ENCODE results near the gene ADSS2.

The ADSS2 gene

DNA sequence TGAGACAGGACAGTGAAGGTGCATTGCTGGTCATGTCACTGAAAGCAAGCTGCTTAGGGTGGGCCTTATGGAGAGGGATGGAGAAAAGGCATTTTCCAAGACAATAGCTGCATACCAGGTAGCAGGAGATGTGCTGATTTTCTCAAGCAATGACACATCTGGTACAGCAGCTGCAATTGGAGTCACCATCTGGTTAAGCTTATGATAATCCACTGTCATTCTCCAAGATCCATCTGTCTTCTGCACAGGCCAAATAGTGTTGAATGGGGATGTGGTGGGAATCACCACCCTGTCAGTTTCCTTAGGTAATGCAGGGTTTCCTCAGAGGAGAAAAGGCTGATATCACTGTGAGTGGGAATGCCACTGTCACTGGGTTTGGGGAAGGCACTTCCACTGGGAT is 54.6 kb downstream of the ADSS2 start:
- H3K4me1 ChIP-seq (ENCODE audit: insufficient read depth, low read length, poor library complexity, severe bottlenecking) = no peaks in the 10 kb centered on the region
- H3F3A ChIP-seq (ENCODE audit: low read depth) = no peaks in the 10 kb centered on the region
- H3K4me3 ChIP-seq (ENCODE audit: low read length, poor library complexity, severe bottlenecking) = no peak overlapping the region
- TF ChIP-seq EZH2phosphoT487 (IDR thresholded peaks at IDR 0.05; ENCODE audit: borderline replicate concordance) = no peak
- TF ChIP-seq, protein P1, sequence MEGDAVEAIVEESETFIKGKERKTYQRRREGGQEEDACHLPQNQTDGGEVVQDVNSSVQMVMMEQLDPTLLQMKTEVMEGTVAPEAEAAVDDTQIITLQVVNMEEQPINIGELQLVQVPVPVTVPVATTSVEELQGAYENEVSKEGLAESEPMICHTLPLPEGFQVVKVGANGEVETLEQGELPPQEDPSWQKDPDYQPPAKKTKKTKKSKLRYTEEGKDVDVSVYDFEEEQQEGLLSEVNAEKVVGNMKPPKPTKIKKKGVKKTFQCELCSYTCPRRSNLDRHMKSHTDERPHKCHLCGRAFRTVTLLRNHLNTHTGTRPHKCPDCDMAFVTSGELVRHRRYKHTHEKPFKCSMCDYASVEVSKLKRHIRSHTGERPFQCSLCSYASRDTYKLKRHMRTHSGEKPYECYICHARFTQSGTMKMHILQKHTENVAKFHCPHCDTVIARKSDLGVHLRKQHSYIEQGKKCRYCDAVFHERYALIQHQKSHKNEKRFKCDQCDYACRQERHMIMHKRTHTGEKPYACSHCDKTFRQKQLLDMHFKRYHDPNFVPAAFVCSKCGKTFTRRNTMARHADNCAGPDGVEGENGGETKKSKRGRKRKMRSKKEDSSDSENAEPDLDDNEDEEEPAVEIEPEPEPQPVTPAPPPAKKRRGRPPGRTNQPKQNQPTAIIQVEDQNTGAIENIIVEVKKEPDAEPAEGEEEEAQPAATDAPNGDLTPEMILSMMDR (conservative IDR thresholded peaks at IDR 0.05; ENCODE audit: low read length) = no peak
- H3K9me3 ChIP-seq (ENCODE audit: insufficient read depth, low read depth, low read length) = peaks cover 7% of the 10 kb centered on the region; the same call in 1 of the 2 replicates
- H3K79me2 ChIP-seq (ENCODE audit: insufficient read depth, low read length) = no peaks in the 10 kb centered on the region
- H4K20me1 ChIP-seq (ENCODE audit: insufficient read depth, low read length, poor library complexity, severe bottlenecking) = no peaks in the 10 kb centered on the region
- H3K9me2 ChIP-seq (replicated peaks; ENCODE audit: low read depth, low read length) = no peaks in the 10 kb centered on the region
- H3K27me3 ChIP-seq (ENCODE audit: insufficient read depth, low read length, poor library complexity, severe bottlenecking) = no peaks in the 10 kb centered on the region
- H2AFZ ChIP-seq (ENCODE audit: low read length) = no peak overlapping the region
- peaks cover 11% of the 10 kb centered on the region; the same call in 1 of the 2 replicates for H3K36me3 ChIP-seq (ENCODE audit: insufficient read depth, low read length)
- no peak overlapping the region for H3K4me2 ChIP-seq (ENCODE audit: low read depth, low read length, poor library complexity, severe bottlenecking)
- no peak overlapping the region for H3K9ac ChIP-seq (ENCODE audit: low read depth, low read length, poor library complexity, severe bottlenecking)

- Histone ChIP-seq H3F3A (ENCODE audit: low read depth) (no peaks in the 10 kb centered on the region), H4K20me1 (ENCODE audit: insufficient read depth, low read length, poor library complexity, severe bottlenecking) (no peaks in the 10 kb centered on the region), H3K36me3 (ENCODE audit: insufficient read depth, low read length) (no peaks in the 10 kb centered on the region), H3K9me2 (replicated peaks; ENCODE audit: low read depth, low read length) (no peaks in the 10 kb centered on the region), H3K9ac (ENCODE audit: low read depth, low read length, poor library complexity, severe bottlenecking) (no peak overlapping the region), H3K79me2 (ENCODE audit: insufficient read depth, low read length) (no peaks in the 10 kb centered on the region), H3K9me3 (ENCODE audit: insufficient read depth, low read depth, low read length) (peaks cover 3% of the 10 kb centered on the region; the same call in 1 of the 2 replicates), H3K4me1 (ENCODE audit: insufficient read depth, low read length, poor library complexity, severe bottlenecking) (no peaks in the 10 kb centered on the region), H3K27me3 (ENCODE audit: insufficient read depth, low read length, poor library complexity, severe bottlenecking) (no peaks in the 10 kb centered on the region), H3K4me3 (ENCODE audit: low read length, poor library complexity, severe bottlenecking) (no peak overlapping the region), H2AFZ (ENCODE audit: low read length) (no peak overlapping the region), H3K4me2 (ENCODE audit: low read depth, low read length, poor library complexity, severe bottlenecking) (no peak overlapping the region)
- TF ChIP-seq EZH2phosphoT487 (IDR thresholded peaks at IDR 0.05; ENCODE audit: borderline replicate concordance) = no peak
- TF ChIP-seq, protein P1 (conservative IDR thresholded peaks at IDR 0.05; ENCODE audit: low read length) = no peak
Observed at GRCh38 chr1:244395965-244396364, 55.7 kb downstream of the ADSS2 start.

DNA sequence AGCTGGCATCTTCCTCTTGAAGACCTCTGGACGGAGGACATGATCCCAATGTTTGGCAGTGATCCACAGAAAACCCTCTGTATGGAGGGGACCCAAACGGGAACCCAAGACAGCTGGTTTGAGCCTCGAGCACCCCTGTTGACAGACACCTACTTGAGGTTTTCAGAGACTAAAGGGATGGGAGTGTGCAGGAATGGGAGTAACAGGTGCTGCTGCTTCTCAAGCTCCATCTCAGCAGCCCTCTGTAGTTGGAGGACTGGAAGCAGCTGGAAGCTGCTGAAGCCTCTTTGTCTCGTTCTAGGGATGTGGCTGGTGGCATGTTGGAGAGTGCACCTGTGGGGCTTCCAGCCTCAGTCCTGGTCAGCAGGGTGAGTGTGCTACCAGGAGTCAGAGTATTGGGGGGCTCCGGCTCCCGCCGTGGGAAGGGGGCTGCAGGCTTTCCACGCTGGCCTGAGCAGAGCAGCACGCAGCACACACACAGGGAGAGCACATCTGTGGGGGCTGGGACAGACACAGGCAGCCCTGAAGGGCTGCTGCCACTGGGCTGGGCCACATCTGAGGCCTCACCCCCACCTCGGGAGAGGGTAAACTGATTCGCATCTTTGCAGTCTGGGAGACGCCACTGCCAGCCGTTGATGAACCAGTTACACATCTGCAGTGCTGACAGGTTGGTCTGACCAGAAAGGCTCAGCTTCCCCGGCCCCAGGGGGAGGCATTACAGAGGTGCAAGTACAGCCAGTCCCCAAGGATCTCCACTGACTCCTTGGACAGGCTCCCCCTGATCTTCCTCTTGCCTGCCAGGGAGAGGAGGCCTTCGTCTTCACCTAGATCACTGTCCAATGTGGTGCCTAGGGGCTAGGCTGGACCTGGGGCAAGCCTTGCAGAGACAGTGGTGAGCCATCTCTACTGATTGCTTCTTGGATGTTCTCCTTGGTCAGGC is 56.6 kb downstream of the ADSS2 start:
- no peak overlapping the region for H3K4me3 ChIP-seq (ENCODE audit: low read length, poor library complexity, severe bottlenecking)
- no peak for TF ChIP-seq EZH2phosphoT487 (IDR thresholded peaks at IDR 0.05; ENCODE audit: borderline replicate concordance)
- TF ChIP-seq, protein P1 (conservative IDR thresholded peaks at IDR 0.05; ENCODE audit: low read length) = no peak
- no peaks in the 10 kb centered on the region for H4K20me1 ChIP-seq (ENCODE audit: insufficient read depth, low read length, poor library complexity, severe bottlenecking)
- no peak overlapping the region for H3K9ac ChIP-seq (ENCODE audit: low read depth, low read length, poor library complexity, severe bottlenecking)
- no peaks in the 10 kb centered on the region for H3K27me3 ChIP-seq (ENCODE audit: insufficient read depth, low read length, poor library complexity, severe bottlenecking)
- no peak overlapping the region for H2AFZ ChIP-seq (ENCODE audit: low read length)
- no peaks in the 10 kb centered on the region for H3K4me1 ChIP-seq (ENCODE audit: insufficient read depth, low read length, poor library complexity, severe bottlenecking)
- H3K4me2 ChIP-seq (ENCODE audit: low read depth, low read length, poor library complexity, severe bottlenecking) = no peak overlapping the region
- H3K79me2 ChIP-seq (ENCODE audit: insufficient read depth, low read length) = no peaks in the 10 kb centered on the region
- H3K36me3 ChIP-seq (ENCODE audit: insufficient read depth, low read length) = no peaks in the 10 kb centered on the region
- H3F3A ChIP-seq (ENCODE audit: low read depth) = no peaks in the 10 kb centered on the region
- H3K9me2 ChIP-seq (replicated peaks; ENCODE audit: low read depth, low read length) = no peaks in the 10 kb centered on the region
- no peaks in the 10 kb centered on the region for H3K9me3 ChIP-seq (ENCODE audit: insufficient read depth, low read depth, low read length)

All from Loucy (cell line).